ENCODE measurements around the gene UBXN2A.
A peak's percentile ranks its signal among the peaks of the same experiment; 100 is the strongest.

Gene UBXN2A

GRCh38 chr2:24046930-24047702 is 106.9 kb downstream of the UBXN2A start, which contains the start of gene WDCP:
Gene WDCP, minus strand, starts transcription at chr2:24047391. Its CDS starts 7,897 bp downstream, at chr2:24039494.
- DNase-seq = peak; percentile 98

GRCh38 chr2:24047703-24048033 is 107.4 kb downstream of the UBXN2A start:
- no peak for DNase-seq

- DNase-seq = no peak
These were observed 108.7 kb downstream of the UBXN2A start for GRCh38 chr2:24048769-24049484.

DNA sequence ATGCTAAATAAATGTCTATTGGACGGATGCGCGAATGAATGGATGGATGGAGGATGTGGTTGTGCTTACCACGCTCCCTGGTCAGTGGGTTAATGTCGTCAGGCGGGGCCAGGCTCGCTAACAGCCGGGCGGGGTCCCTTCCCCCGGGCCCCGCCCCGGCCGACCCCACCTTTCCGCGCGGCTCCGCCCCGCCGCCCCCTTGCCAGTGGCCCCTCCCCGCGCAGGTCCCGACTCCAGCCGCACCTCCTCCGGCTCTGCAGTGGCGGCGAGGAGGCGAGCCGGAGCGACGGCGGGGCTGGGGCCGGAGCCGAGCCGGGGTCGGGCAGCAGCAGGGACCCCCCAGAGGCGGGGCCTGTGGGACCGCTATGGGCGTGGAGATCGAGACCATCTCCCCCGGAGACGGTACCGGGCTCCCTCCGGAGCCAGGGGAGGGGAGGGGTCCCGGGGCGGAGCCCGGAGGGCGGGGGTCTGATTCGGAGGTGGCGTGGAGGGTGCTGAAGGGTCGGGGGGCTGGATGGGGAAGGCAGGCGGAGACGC is 109.3 kb downstream of the UBXN2A start, which contains the start of gene FKBP1B:
FKBP1B (plus strand) TSS at position 257 of the 537 bp plus-strand sequence; CDS start at position 366, 109 bp downstream.
- no peak for DNase-seq

DNA sequence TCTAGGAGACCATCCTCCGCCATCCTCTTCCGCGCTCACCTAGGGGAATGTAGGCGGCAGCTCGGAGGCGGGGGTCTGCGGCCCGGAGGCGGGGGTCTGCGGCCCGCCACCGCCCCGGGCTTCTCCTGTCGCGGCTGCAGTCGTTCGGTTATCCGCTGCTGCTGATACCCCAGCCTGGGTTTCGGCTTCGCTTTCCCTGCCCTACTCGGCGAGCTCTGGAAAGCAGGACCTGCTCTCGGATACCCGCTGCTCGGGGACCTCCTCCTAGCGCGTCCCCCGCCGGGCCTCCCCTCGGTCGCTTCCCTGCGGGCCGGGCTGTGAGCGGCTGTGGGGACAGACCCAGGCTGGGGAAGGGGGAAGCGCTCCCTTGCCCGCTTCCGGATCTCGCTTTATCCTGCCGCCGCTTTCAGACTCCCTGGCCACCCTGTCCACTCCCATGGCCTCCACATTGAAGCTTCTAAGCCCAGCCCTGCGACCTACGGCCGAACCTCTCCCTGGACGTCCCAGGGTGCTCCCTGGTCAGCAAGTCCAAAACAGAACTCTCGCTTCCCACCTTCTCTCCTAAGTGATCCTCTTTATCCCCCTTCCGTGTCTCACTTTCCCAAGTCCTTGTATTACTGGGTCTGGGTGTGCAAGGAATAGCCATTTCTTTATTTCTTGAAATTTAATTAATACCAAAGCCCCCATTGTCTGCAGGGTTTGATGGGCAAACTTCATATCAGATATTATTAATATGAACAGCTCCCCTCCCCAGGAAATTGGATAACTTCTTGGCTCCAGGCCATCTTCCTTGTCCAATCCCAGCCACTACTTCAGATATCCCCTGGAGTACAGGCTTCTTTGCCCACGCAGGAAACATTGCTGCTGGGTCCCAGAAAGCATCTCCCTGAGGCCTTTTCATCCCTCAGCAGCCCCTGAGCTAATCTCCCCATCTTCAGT is 110.0 kb downstream of the UBXN2A start:
- no peak for DNase-seq

DNA sequence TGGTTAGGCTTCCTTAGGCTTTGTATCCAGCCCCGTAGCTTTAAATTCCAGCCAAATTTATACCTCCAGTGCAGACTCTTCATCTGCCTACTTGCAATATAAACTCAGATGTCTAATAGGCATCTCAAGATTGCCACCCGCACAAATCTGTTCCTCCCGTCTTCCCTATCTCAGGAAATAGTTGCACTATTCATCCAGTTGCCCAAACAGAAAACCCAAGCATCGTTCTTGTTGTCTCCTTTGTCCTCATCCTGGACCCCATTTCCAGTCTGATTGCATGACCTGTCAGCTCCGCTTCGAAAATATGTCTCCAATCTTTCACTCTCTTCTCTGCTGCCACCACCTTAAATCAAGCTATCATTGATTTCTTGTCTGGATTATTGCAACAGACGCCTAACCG is 111.6 kb downstream of the UBXN2A start:
- DNase-seq = no peak

DNA sequence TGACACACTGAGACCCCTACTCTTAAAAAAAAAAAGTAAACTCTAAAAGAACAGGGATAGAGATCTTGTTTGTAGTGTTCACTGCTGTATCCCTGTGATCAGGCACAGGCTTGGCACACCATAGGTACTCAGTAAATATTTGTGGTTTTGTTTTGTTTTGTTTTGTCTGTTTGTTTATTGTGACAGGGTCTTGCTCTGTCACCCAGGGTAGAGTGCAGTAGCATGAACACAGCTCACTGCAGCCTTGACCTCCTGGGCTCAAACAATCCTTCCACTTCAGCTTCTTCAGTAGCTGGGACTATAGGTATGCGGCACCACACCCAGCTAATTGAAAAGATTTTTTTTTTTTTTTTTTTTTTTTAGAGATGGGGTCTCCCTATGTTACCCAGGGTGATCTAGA is 112.7 kb downstream of the UBXN2A start:
- no peak for DNase-seq

Measured in NCI-H524 treated with DMSO at 0.1 percent for 48 hours (cell line).